Testis (tissue), 2 donors: Measurements from ENCODE around the gene SRCIN1.

Source experiments
- POLR2A ChIP-seq: fragments of 450-650 bp; IDR thresholded peaks from one replicate; pipeline ENCODE4 v1.6.1; 2017; ENCODE audit warnings: antibody characterized with exemption, mild to moderate bottlenecking, moderate library complexity
- TF ChIP-seq, protein P1 (sequence below), 3 experiments: fragments of 450-650 bp in 2 of 3; fragments of 200-600 bp in 1 of 3; sonication (generic) in 1 of 3; IDR thresholded peaks; one replicate each; pipeline ENCODE4 v1.5.1; 2016 to 2019; ENCODE audit warnings: antibody characterized with exemption in 3 of 3, mild to moderate bottlenecking in 2 of 3, moderate library complexity in 1 of 3

DNA sequence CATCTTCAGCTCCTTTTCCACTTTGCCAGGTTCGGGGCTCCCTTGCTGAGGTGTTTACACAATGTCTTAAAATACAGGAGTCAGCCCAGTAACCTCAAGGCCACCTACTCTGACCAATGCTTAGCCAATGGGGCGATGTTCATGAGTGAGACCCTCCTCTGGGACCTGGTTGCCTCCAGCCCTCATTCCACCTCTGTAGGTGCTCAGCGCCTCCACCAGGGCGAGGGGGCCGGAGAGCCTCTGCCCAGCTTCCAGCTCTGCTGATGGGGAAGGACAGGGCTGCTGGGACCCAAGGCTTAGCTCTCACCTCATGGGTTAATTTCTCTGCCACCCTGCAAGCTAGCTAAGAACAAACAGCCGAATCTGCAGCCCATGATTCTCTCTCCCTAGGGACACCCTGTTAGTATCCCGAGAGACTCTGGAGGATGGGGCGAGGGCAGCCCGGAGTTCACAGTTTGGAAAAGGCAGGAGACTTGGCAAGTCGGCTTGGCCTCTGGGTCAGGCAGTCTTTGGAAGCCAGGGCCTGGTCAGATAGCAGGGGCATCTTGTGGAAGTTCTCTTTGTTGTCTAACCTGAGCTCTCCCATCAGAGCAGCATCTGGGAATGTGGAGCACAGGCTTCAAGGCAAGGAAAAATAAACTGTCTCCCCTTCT lies 16.2 kb downstream of the SRCIN1 start:
- TF ChIP-seq POLR2A = no peak
- TF ChIP-seq, protein P1, sequence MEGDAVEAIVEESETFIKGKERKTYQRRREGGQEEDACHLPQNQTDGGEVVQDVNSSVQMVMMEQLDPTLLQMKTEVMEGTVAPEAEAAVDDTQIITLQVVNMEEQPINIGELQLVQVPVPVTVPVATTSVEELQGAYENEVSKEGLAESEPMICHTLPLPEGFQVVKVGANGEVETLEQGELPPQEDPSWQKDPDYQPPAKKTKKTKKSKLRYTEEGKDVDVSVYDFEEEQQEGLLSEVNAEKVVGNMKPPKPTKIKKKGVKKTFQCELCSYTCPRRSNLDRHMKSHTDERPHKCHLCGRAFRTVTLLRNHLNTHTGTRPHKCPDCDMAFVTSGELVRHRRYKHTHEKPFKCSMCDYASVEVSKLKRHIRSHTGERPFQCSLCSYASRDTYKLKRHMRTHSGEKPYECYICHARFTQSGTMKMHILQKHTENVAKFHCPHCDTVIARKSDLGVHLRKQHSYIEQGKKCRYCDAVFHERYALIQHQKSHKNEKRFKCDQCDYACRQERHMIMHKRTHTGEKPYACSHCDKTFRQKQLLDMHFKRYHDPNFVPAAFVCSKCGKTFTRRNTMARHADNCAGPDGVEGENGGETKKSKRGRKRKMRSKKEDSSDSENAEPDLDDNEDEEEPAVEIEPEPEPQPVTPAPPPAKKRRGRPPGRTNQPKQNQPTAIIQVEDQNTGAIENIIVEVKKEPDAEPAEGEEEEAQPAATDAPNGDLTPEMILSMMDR (IDR thresholded peaks at IDR 0.05) = no peak
